ENCODE results near the gene OSMR.

Gene OSMR

DNA sequence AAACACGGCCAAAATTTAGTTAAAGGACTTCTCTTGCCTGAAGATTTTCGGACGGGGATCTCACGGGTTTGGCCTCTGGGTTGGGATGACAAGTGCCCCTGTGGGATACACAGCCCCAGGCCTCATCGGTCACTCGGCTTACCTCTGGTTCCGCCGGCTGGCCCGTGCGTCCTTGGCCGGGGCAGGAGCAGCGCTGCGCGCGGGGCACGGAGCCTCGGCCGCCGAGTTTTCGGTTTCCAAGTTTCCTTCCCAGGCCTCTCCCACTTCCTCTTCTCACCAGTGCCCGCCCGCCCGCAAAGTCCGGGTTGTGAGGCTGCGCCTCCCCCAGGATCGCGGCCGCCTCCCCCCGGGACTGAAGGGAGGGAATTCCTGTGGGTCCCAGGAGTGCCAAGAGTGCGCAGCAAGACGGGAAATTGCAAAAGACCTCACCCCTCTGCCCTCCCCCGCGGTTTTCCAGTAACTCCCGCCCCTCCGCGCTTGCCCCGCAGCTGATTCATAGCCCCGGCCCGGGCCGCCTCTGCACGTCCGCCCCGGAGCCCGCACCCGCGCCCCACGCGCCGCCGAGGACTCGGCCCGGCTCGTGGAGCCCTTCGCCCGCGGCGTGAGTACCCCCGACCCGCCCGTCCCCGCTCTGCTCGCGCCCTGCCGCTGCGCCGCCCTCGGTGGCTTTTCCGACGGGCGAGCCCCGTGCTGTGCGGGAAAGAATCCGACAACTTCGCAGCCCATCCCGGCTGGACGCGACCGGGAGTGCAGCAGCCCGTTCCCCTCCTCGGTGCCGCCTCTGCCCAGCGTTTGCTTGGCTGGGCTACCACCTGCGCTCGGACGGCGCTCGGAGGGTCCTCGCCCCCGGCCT lies at the start of gene OSMR:
Gene OSMR (plus strand): TSS at position 487 of the 853 bp plus-strand sequence. CDS start 23,033 bp downstream, outside the sequence.
- DNase-seq (ENCODE audit: low read depth in 2 of 2), result no peak

DNA sequence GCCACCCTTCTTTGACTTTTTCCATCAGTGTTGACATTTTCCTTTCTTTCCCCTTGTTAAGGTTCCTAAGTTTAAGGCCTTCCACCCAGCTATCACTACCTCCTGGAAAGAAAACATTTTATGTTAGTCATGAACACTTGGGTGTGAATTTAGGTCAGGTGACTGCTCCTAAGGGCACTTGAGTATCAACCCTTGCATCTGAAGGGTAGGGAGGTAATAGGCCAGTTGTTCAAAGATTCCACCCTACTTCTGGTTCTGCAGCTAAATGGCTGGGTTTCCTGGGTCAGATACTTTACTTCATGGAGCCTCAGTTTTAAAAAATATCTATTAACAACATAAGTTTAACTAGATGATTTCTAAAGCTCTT lies 49.1 kb upstream of the OSMR start:
- no peak for DNase-seq (ENCODE audit: low read depth in 2 of 2)

DNA sequence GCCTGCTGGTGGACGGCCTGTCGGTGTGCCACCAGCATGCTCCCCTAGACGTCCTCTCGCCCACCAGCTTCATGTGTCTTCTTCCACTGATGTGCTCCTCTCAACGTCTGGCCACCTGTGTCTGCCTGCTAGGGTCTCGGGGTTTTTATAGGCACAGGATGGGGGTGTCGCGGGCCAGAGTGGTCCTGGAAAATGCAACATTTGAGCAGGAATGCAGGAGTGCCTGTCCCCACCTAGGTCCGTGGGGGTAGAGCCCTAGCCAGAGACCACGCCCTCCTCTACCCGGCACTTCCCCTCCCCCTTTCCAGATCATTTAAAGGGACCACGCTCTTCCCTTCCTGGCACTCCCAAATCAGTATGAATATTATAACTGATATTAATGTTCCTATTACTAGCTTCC lies 48.0 kb upstream of the OSMR start:
- no peak for DNase-seq (ENCODE audit: low read depth in 2 of 2)

DNA sequence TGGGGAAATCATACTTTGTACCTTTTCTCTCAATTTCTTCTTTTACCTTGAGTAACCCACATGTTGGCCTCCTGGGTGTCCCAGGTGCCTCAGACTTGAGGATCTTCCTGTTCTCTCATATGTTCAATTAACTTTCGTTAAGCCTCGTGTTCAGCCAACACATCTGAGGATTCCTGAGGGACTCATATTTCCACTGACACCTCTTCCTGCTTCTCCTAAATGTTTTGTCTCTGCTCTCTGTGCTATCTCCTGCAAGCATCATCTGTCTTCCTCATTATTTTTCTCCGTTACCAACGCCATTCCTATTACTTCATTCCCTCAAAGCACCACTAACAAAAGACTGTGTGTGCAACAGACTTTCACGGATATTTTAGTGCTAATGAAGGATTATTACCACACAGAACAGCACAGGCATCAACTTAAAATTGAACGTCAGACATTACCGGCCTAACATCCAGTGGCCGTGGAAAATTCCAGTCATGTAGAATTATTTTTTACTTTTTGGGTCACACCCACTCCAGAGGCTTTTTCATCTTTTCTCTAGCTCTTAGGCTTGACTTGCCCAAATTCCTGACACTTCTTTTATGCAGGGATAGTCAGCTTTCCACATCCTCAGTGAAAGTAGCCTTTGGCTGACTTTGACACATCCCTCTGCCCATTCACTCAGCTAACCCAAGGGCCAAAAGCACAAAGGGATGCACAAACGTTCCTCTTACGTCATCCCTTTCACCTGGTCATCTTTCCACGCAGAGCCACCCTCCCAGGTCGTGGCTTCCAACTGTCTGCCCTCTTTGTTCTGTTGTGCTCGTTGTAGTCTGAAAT lies 46.0 kb upstream of the OSMR start:
- DNase-seq (ENCODE audit: low read depth in 2 of 2), result no peak

DNA sequence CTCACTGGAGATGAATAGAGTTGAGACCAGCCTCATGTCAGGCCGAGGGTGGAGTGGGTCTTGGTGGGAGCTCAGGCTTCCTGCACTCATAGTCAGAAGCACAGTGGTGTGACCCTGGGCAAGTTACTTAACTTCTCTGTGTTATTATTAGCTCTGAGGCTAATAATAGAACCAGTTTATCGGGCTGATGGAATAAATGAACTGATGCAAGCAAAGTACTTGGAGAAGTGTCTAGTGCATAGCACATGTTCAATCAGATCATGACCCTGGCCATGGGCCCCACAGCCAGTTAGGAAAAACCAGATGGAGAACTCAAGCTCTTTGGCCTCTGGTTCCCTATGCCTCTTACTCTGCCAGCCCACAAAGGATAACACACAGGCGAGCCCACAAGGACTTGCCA lies 45.3 kb upstream of the OSMR start:
- DNase-seq (ENCODE audit: low read depth in 2 of 2), result no peak

DNA sequence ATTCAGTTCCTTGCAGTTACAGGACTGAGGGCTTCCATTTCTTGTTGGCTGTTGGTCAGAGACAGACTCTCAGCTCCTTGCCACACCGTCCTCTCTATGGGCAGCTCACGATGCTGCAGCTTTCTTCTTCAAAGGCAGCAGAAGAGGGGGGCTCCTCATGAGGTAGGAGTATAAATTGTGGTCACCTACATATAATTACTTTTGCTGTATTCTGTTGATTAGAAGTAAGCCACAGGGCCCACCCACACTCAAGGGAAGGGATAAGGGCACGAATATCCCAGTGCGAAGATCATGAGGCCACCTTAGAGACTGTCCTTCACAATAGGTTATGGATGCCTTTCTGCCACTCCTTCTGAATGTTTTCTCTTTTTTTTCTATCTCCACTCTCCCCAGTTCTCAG lies 43.7 kb upstream of the OSMR start:
- DNase-seq (ENCODE audit: low read depth in 2 of 2), result no peak

DNA sequence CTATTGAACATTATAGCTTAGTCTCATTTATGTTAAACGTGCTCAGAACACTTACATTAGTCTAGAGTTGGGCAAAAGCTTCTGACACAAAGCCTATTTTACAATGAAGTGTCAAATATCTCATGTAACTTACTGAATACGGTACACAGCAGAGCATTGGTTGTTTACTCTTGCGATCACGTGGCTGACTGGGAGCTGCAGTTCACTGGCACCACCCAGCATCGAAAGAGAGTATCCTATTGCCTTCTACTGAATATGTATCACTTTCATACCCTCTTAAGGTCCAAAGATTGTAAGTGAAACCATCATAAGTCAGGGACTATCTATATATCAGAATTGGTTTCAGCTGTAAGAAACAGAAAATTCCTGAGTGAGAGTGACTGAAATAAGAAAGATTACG lies 42.6 kb upstream of the OSMR start:
- DNase-seq (ENCODE audit: low read depth in 2 of 2), result no peak

DNA sequence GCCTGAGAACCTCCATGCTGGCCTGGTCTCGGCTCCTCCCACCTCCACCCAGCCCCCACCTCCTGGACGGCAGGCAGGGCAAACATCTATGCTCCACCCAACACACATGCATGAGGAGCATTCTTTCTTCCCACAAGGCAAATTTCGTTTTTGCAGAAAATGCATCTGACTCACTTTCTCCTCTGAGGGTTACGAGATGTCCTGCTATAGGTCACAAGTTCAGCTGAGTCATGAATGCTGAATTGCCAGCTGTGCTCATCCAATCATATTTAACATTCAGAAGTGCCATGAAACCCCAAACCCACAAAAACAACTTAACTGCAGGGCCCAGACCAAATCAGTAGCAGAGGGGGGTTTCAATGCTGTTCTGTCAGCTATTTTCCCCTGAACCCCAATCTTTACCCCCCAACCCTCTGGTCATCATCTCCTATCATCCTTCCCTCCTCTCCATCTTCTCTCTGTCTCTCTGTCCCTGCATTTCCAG lies 39.0 kb upstream of the OSMR start:
- no peak for DNase-seq (ENCODE audit: low read depth in 2 of 2)

DNA sequence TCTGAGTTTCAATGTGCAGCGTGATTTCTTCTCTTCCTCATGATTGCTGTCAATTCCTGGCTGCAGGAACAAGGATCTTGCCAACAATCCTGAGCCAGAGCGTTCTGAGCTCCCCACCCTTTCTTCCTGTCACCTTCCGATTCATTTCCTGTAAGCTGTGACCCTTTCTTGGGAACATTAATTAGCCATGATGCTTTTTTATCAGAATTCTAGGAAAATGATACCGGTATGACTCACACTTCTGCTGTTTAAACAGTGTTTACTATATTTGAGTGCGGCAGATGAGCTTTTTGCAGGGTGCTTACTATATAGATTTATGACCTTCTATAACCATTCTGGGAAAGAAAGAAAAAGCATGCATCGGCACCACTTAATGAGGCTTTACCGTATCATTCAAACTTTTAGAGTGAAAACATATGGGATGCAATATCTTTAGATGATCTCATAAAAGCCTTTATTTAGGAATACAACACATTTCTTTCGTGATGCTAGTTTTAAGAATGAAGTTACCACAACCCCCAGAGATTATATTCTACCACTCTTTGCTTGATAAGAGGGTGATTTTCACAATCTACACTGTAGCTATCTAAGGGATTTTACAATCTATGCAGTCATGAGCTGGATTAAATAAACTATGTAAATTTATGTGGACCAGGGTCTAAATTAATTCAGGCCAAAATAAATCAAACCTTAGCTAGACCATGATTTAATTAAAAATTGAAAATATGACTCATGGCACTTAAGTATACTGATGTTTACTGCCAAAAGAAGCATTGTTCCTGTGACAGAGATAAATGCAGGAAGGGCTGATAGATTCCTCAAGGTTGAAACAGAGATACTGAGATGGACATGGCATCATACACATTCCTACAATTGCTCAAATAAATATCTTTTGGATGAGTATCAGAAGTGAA lies 38.0 kb upstream of the OSMR start:
- DNase-seq (ENCODE audit: low read depth in 2 of 2), result no peak

DNA sequence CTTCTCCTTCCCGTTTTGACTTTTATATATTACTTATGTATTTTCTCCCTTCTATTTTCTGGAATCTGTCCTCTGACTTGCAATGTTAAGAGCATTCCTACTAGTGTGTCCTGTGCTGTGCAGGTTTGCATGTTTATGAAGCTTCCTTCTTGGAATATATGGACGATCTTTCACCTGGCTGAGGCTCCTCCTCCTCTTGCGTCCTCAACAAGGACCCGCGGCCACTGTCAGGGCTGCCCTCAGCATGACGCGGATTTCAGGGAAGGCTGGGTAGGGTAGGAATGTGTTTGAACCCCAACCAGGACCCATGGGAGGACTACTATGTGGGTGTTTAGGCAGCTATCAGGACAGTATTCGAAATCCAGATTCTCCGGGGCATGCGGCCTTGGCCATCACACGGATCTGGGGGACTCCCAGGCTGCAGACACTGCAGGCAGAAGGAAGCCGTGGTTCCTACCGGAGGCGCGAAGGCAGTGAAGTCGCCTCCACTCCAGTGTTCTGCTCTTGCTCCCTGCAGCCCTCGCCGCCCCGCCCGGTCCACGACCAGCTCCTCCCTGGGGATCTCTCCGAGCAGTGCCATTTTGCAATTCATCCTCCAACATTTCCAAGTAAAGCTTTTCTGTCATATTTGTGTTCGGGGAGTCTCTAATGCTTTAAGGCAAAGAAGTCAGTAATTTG lies 37.0 kb upstream of the OSMR start:
- no peak for DNase-seq (ENCODE audit: low read depth in 2 of 2)

DNA sequence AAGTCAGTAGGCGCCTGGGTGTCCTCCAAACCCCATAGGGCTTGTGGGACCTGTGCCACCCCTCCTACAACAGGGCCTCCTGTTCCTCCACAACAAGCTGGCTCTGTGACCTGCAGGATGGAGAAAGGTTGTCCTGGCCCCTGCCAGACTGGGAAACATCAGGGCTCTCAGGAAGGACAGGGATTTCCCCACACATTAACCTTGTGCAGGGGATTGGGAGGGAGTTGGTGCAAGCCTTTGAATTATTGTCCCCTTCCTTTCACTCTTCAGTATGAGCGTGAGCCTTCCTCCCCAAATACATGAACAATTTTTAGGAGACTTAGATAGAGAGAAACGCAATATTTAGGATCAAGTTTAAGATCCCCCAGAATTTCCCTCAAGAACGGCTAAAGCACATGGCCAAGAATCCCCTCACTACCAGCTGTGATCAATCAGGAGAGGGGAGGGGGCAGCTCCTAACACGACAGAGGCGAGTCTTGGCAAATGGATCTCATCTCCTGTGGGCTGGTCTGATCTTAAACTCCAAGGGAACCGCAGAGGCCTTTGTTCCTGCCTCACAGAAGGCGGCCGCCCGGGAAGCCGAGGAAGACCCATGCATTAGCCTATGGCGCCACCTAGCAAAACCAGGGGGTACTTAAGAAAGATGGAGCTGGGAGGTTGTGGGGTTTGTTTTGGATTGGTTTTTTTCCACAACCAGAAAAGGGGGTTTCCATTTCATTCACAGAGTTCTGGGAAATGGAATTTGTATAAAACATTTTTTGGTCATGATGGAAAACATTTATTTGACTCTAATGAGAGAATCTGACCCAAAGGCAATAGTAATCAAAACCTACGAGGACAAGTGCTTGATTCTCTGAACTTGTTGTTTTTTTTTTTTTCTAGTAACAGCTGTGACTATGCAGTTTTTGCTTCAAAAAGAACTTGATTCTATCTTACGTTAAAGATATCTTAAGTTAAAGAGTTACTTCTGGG lies 36.1 kb upstream of the OSMR start:
- DNase-seq (ENCODE audit: low read depth in 2 of 2), result no peak

DNA sequence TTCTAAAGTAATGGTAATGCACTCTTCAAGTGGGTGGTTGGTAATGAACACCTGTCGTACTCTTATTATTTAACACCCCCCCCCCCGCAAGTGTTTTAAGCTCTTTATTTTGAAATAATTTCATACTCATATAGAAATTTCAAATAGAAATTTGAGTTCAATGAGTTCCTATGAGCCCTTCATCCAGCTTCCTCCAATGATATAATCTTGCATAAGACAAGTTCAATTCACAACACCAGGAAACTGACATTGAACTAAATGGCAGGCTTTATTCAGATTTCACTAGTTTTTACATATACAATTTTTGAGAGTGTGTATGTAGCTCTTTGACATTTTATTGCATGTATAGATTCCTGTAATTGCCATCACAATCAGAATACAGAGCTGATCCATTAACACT lies 30.9 kb upstream of the OSMR start:
- DNase-seq (ENCODE audit: low read depth in 2 of 2), result no peak

DNA sequence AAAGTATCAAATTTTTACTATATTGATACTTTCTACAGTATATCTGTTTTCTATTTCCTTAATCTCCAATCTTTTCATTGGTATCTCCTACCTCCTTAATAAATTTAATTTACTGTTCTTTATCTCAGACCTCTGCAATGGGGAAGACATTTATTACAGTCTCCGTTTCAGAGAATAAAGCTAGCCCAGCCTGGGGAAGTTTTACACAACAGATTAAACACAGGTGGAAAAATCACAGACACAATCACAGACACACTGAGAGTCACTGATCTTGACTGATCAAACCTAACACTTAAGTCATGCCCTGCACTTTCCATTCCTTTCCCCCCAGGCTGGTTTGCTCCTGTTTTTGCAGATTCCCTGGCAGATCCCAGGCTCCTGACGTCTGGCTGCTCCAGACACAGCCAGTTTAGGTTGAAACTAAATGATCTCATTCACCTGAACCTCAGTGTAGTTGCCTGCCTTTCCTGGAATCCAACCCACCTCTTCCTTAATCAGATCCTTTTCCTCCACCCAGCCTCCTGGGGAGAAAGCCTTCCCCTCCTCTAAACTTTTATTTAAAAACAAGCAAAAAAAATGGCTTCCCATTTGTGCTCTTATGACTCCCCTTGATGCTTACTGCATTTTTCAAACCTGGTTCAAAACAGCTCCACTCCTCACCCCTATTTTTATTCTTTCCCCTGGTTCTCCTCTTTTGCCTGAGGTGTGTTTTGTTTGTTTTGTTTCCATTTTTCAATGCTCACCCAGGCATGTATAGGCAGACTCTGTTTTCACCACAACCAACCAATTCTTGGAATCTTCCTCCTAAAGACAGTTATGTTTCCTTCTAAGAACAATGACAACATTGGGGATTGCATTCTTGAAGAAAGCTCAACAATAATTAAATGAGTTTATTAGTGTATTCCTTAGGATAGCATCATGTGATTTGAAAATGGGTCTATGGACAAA lies 29.5 kb upstream of the OSMR start:
- DNase-seq (ENCODE audit: low read depth in 2 of 2), result no peak

DNA sequence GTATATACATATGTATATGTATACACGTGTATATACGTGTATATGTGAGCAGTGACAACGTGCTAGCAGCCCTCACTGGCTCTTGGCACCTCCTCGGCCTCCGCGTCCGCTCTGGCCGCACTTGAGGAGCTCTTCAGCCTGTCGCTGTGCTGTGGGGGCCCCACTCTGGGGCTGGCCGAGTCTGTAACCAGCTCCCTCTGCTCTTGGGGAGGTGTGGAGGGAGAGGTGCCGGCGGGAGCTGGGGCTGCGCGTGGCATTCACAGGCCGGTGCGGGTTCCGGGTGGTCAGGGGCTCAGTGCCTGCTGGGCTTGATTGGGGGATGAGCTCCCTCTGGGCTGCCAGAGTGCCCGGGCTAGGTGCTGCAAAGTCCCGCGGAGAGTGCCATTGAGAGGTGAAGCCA lies 24.1 kb upstream of the OSMR start:
- DNase-seq (ENCODE audit: low read depth in 2 of 2), result no peak

DNA sequence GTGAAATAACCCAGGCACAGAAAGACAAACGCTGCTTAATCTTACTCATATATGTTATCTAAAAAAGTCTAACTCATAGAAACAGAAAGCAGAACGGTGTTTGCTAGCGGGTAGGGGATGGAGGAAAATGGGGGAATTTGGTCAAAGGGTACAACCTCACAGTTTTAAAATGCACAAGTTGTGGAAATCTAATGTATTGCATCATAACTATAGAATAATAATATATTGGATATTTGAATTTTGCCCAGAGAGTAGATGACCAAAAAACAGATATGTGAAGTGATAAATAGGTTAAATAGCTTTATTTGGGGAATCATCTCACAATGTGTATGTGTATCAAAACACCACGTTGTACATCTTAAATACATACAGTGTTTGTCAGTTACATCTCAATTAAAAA lies 22.3 kb upstream of the OSMR start:
- no peak for DNase-seq (ENCODE audit: low read depth in 2 of 2)

DNA sequence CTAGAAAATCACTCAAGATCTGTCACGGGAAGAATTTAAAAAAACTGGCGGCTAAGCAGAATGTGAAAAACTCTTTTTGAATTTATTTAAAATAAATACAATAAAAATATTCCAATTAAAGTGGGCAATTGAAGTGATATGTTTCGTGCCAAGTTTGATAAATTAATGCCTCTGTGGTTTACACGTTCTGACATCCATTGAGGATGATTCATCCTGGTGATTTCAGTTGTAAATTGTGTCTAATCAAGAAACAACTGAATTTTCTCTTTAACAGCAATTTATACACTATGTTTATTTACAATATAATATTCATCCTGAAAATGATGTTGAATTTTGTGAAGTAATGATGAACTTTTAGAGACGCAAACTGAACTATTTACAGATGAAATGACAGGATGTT lies 21.0 kb upstream of the OSMR start:
- DNase-seq (ENCODE audit: low read depth in 2 of 2), result no peak

DNA sequence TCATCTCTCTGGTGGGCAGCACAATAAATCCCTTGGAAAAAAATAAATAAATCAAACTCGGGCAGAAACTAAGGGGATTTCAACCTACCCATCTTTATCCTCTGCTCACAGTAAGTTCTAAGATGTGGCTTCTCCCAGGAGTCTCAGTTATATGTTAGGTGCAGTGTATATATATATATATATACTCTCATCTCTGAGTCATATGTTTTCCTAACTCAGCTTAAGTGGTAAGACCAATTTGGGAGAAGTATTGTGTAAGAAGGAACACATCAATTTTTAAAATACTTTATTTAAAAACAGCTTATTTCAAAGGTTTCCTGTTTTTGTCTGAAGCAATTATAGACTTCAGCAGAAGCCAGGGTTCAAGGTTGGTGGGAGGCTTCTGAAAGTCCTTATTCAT lies 20.3 kb upstream of the OSMR start:
- no peak for DNase-seq (ENCODE audit: low read depth in 2 of 2)

DNA sequence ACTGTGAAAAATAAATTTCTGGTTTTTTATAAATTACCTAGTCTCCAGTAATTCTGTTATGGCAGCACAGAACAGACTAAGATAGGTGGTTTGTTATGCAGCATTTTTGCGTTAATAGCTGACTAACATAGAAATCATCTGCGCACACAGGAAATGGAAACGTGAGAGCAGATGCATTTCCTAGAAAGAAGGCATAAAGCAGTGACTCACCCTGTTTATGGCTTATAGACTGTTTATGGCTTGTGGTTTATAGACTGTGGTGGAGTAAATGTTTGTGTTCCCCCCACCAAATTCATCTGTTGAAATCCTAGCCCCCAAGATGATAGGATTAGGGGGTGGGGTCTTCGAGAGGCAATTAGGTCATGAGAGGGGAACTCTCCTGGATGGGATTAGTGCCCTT lies 18.3 kb upstream of the OSMR start:
- no peak for DNase-seq (ENCODE audit: low read depth in 2 of 2)

DNA sequence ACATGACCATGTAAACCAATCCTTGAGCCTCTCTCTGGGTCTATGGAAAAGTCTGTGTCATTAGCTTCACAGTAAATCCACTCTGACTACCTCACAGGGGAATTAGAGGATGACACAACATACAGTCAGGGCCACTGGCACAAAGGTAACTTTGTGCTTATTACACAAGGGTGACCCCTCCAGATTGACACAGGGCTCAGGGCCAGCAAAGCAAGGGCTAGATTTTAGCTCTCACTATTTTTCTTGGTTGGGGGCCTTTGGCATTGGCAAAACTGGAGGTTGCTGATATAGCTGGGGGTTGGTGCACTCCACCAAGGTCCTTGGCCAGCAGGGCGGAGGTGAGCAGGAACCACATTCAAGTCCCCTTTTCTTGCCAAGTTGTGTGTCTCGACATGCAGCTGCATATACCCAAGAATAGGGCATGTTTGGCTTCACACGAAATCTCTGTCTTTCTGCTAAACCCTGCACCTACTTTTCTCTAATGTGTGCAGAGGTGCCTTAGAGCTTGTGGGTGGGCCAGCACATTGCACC lies 15.2 kb upstream of the OSMR start:
- no peak for DNase-seq (ENCODE audit: low read depth in 2 of 2)
